ENCODE data around the gene EIF4B.

The EIF4B gene

GRCh38 chr12:53004178-53004577 is 2.1 kb upstream of the EIF4B start:
- no peak overlapping the region for H2BK12ac ChIP-seq (ENCODE audit: low read length)
- no peaks in the 10 kb centered on the region for H3K9me3 ChIP-seq (replicated peaks in 1 of 2; ENCODE audit: control insufficient read depth in 2 of 2, insufficient read depth in 1 of 2, low read depth in 1 of 2, low read length in 2 of 2)
- H3K4me2 ChIP-seq (ENCODE audit: insufficient read depth, low read length, poor library complexity, severe bottlenecking) = no peak overlapping the region
- no peak overlapping the region for H2BK5ac ChIP-seq (ENCODE audit: low read length)
- DNase-seq (ENCODE audit: low spot score) = no peak
- no peak overlapping the region for H2BK15ac ChIP-seq (ENCODE audit: low read length)
- H3K9ac ChIP-seq (ENCODE audit: low read depth, low read length, poor library complexity) = no peak overlapping the region
- no peak overlapping the region for H3K4me3 ChIP-seq (ENCODE audit: low read length in 2 of 2)
- peak overlapping the region; percentile 55 for H3K27ac ChIP-seq (replicated peaks; ENCODE audit: low read length)
- no peak overlapping the region for H3K4ac ChIP-seq (ENCODE audit: low read length)
- H3K4me1 ChIP-seq (ENCODE audit: control insufficient read depth in 2 of 2, insufficient read depth in 1 of 2, low read depth in 1 of 2, low read length in 2 of 2) = peaks cover 6 to 12% of the 10 kb centered on the region in 2 donors
- H3K23ac ChIP-seq (ENCODE audit: low read depth, low read length, poor library complexity) = no peak overlapping the region
- H3K36me3 ChIP-seq (replicated peaks in 1 of 2; ENCODE audit: control insufficient read depth in 2 of 2, insufficient read depth in 2 of 2, low read length in 2 of 2) = peaks cover 0 to 19% of the 10 kb centered on the region in 2 donors
- H2AFZ ChIP-seq (ENCODE audit: low read length) = peak overlapping the region; percentile 31
- no CpG with 5 or more reads among the region's 5 CpGs for WGBS, 2 donors (ENCODE audit: extremely low coverage in 2 of 2, insufficient read length in 2 of 2, insufficient replicate concordance in 1 of 2)
- H3K18ac ChIP-seq (ENCODE audit: low read length) = no peak overlapping the region
- H3K27me3 ChIP-seq (ENCODE audit: control insufficient read depth in 3 of 3, insufficient read depth in 3 of 3, low read depth in 1 of 3, low read length in 3 of 3) = no peaks in the 10 kb centered on the region
- H2BK120ac ChIP-seq (ENCODE audit: low read depth, low read length) = no peak overlapping the region
- no peak overlapping the region for H4K91ac ChIP-seq (ENCODE audit: low read depth, low read length, poor library complexity)
- H4K8ac ChIP-seq (ENCODE audit: low read depth, low read length) = no peak overlapping the region
- H3K79me1 ChIP-seq (ENCODE audit: low read depth, low read length) = peaks cover 6% of the 10 kb centered on the region
- H3K14ac ChIP-seq (ENCODE audit: low read length) = no peak overlapping the region
- no peak overlapping the region for H2AK5ac ChIP-seq (ENCODE audit: low read depth, low read length)

- Histone ChIP-seq H3K18ac (ENCODE audit: low read length) (no peak overlapping the region), H3K9me3 (replicated peaks in 1 of 2; ENCODE audit: control insufficient read depth in 2 of 2, insufficient read depth in 1 of 2, low read depth in 1 of 2, low read length in 2 of 2) (no peaks in the 10 kb centered on the region), H3K36me3 (replicated peaks in 1 of 2; ENCODE audit: control insufficient read depth in 2 of 2, insufficient read depth in 2 of 2, low read length in 2 of 2) (peaks cover 0 to 23% of the 10 kb centered on the region in 2 donors), H3K4me1 (ENCODE audit: control insufficient read depth in 2 of 2, insufficient read depth in 1 of 2, low read depth in 1 of 2, low read length in 2 of 2) (peaks cover 6 to 12% of the 10 kb centered on the region in 2 donors), H4K91ac (ENCODE audit: low read depth, low read length, poor library complexity) (no peak overlapping the region), H3K4me3 (ENCODE audit: low read length in 2 of 2) (peak overlapping the region in 1 of 2 donors; percentile 96), H3K27ac (replicated peaks; ENCODE audit: low read length) (peak overlapping the region; percentile 32), H2BK12ac (ENCODE audit: low read length) (no peak overlapping the region), H3K79me1 (ENCODE audit: low read depth, low read length) (peaks cover 6% of the 10 kb centered on the region), H2BK15ac (ENCODE audit: low read length) (no peak overlapping the region), H3K4me2 (ENCODE audit: insufficient read depth, low read length, poor library complexity, severe bottlenecking) (peak overlapping the region; percentile 29), H3K27me3 (ENCODE audit: control insufficient read depth in 3 of 3, insufficient read depth in 3 of 3, low read depth in 1 of 3, low read length in 3 of 3) (no peaks in the 10 kb centered on the region), H3K14ac (ENCODE audit: low read length) (no peak overlapping the region), H3K4ac (ENCODE audit: low read length) (no peak overlapping the region), H2AK5ac (ENCODE audit: low read depth, low read length) (no peak overlapping the region), H4K8ac (ENCODE audit: low read depth, low read length) (no peak overlapping the region), H3K23ac (ENCODE audit: low read depth, low read length, poor library complexity) (no peak overlapping the region), H2AFZ (ENCODE audit: low read length) (peak overlapping the region; percentile 31), H3K9ac (ENCODE audit: low read depth, low read length, poor library complexity) (no peak overlapping the region), H2BK5ac (ENCODE audit: low read length) (no peak overlapping the region), H2BK120ac (ENCODE audit: low read depth, low read length) (no peak overlapping the region)
- WGBS, 2 donors (ENCODE audit: extremely low coverage in 2 of 2, insufficient read length in 2 of 2, insufficient replicate concordance in 1 of 2) = no CpG with 5 or more reads among the region's 2 CpGs
- DNase-seq (ENCODE audit: low spot score) = no peak
Measured at GRCh38 chr12:53004582-53004981, 1.7 kb upstream of the EIF4B start.

GRCh38 chr12:53005215-53005985 is 856 bp upstream of the EIF4B start:
- H3K9ac ChIP-seq (ENCODE audit: low read depth, low read length, poor library complexity) = peak overlapping the region; percentile 94
- whole genome bisulfite sequencing, 2 donors (ENCODE audit: extremely low coverage in 2 of 2, insufficient read length in 2 of 2, insufficient replicate concordance in 1 of 2) = no CpG with 5 or more reads among the region's 28 CpGs
- H2BK5ac ChIP-seq (ENCODE audit: low read length) = no peak overlapping the region
- peak overlapping the region; percentile 91 for H3K23ac ChIP-seq (ENCODE audit: low read depth, low read length, poor library complexity)
- no peak overlapping the region for H2BK12ac ChIP-seq (ENCODE audit: low read length)
- H2AK5ac ChIP-seq (ENCODE audit: low read depth, low read length) = peak overlapping the region; percentile 47
- no peaks in the 10 kb centered on the region for H3K27me3 ChIP-seq (ENCODE audit: control insufficient read depth in 3 of 3, insufficient read depth in 3 of 3, low read depth in 1 of 3, low read length in 3 of 3)
- peak overlapping the region; percentile 19 for H4K91ac ChIP-seq (ENCODE audit: low read depth, low read length, poor library complexity)
- H3K18ac ChIP-seq (ENCODE audit: low read length) = peak overlapping the region; percentile 92
- peak overlapping the region; percentile 88 to 96 for H3K4me3 ChIP-seq (ENCODE audit: low read length in 2 of 2)
- H3K36me3 ChIP-seq (replicated peaks in 1 of 2; ENCODE audit: control insufficient read depth in 2 of 2, insufficient read depth in 2 of 2, low read length in 2 of 2) = peaks cover 0 to 31% of the 10 kb centered on the region in 2 donors
- no peak overlapping the region for H3K14ac ChIP-seq (ENCODE audit: low read length)
- H3K4ac ChIP-seq (ENCODE audit: low read length) = no peak overlapping the region
- H2BK120ac ChIP-seq (ENCODE audit: low read depth, low read length) = no peak overlapping the region
- H3K4me2 ChIP-seq (ENCODE audit: insufficient read depth, low read length, poor library complexity, severe bottlenecking) = peak overlapping the region; percentile 82
- H3K27ac ChIP-seq (replicated peaks; ENCODE audit: low read length) = peak overlapping the region; percentile 89
- H2AFZ ChIP-seq (ENCODE audit: low read length) = peak overlapping the region; percentile 81
- H3K4me1 ChIP-seq (ENCODE audit: control insufficient read depth in 2 of 2, insufficient read depth in 1 of 2, low read depth in 1 of 2, low read length in 2 of 2) = peaks cover 6 to 12% of the 10 kb centered on the region in 2 donors
- H2BK15ac ChIP-seq (ENCODE audit: low read length) = no peak overlapping the region
- no peak overlapping the region for H4K8ac ChIP-seq (ENCODE audit: low read depth, low read length)
- H3K79me1 ChIP-seq (ENCODE audit: low read depth, low read length) = peaks cover 6% of the 10 kb centered on the region
- H3K9me3 ChIP-seq (replicated peaks in 1 of 2; ENCODE audit: control insufficient read depth in 2 of 2, insufficient read depth in 1 of 2, low read depth in 1 of 2, low read length in 2 of 2) = peaks cover 0 to 5% of the 10 kb centered on the region in 2 donors
- peak; percentile 35 for DNase-seq (ENCODE audit: low spot score)

- peak overlapping the region; percentile 93 for H3K4me2 ChIP-seq (ENCODE audit: insufficient read depth, low read length, poor library complexity, severe bottlenecking)
- peak overlapping the region; percentile 83 for H2BK5ac ChIP-seq (ENCODE audit: low read length)
- peak overlapping the region; percentile 81 for H2AFZ ChIP-seq (ENCODE audit: low read length)
- peaks cover 0 to 9% of the 10 kb centered on the region in 2 donors for H3K9me3 ChIP-seq (replicated peaks in 1 of 2; ENCODE audit: control insufficient read depth in 2 of 2, insufficient read depth in 1 of 2, low read depth in 1 of 2, low read length in 2 of 2)
- H4K8ac ChIP-seq (ENCODE audit: low read depth, low read length) = peak overlapping the region; percentile 68
- H3K18ac ChIP-seq (ENCODE audit: low read length) = peak overlapping the region; percentile 98
- no peaks in the 10 kb centered on the region for H3K27me3 ChIP-seq (ENCODE audit: control insufficient read depth in 3 of 3, insufficient read depth in 3 of 3, low read depth in 1 of 3, low read length in 3 of 3)
- no CpG with 5 or more reads among the region's 38 CpGs for WGBS, 2 donors (ENCODE audit: extremely low coverage in 2 of 2, insufficient read length in 2 of 2, insufficient replicate concordance in 1 of 2)
- peaks cover 6% of the 10 kb centered on the region for H3K79me1 ChIP-seq (ENCODE audit: low read depth, low read length)
- H3K9ac ChIP-seq (ENCODE audit: low read depth, low read length, poor library complexity) = peak overlapping the region; percentile 98
- H2BK120ac ChIP-seq (ENCODE audit: low read depth, low read length) = peak overlapping the region; percentile 22
- H3K4me1 ChIP-seq (ENCODE audit: control insufficient read depth in 2 of 2, insufficient read depth in 1 of 2, low read depth in 1 of 2, low read length in 2 of 2) = peaks cover 6 to 12% of the 10 kb centered on the region in 2 donors
- H2AK5ac ChIP-seq (ENCODE audit: low read depth, low read length) = peak overlapping the region; percentile 77
- H3K4me3 ChIP-seq (ENCODE audit: low read length in 2 of 2) = peak overlapping the region; percentile 88 to 96
- peak overlapping the region; percentile 17 for H2BK15ac ChIP-seq (ENCODE audit: low read length)
- H2BK12ac ChIP-seq (ENCODE audit: low read length) = no peak overlapping the region
- H3K14ac ChIP-seq (ENCODE audit: low read length) = peak overlapping the region; percentile 73
- H4K91ac ChIP-seq (ENCODE audit: low read depth, low read length, poor library complexity) = peak overlapping the region; percentile 92
- peaks cover 3 to 46% of the 10 kb centered on the region in 2 donors for H3K36me3 ChIP-seq (replicated peaks in 1 of 2; ENCODE audit: control insufficient read depth in 2 of 2, insufficient read depth in 2 of 2, low read length in 2 of 2)
- H3K27ac ChIP-seq (replicated peaks; ENCODE audit: low read length) = peak overlapping the region; percentile 95
- peak; percentile 66 for DNase-seq (ENCODE audit: low spot score)
- H3K23ac ChIP-seq (ENCODE audit: low read depth, low read length, poor library complexity) = peak overlapping the region; percentile 91
- H3K4ac ChIP-seq (ENCODE audit: low read length) = peak overlapping the region; percentile 23
Measured at GRCh38 chr12:53006810-53007309, 604 bp downstream of the EIF4B start.

All from neuronal stem cell (in vitro differentiated cells).